NCI-H2029 treated with DMSO at 0.1 percent for 48 hours (cell line): ENCODE measurements around the gene DNAH12.
"Not testable (repeated sequence)": the region's sequence is repeated elsewhere in the genome, so short reads cannot be mapped to it uniquely, and the experiment has no call there.

Experiments used
- DNase-seq: peaks from one replicate; lab custom pipeline; 2025; lab: John Stamatoyannopoulos, UW

Gene DNAH12

GRCh38 chr3:57518276-57518915 is 25.7 kb downstream of the DNAH12 start:
- no peak for DNase-seq

- DNase-seq = no peak
Observed at GRCh38 chr3:57512166-57512565, 32.0 kb downstream of the DNAH12 start.

GRCh38 chr3:57505901-57506300 is 38.2 kb downstream of the DNAH12 start:
- DNase-seq = no peak

GRCh38 chr3:57500506-57500905 is 43.6 kb downstream of the DNAH12 start:
- DNase-seq = no peak

- DNase-seq = no peak
Observed at GRCh38 chr3:57497904-57498303, 46.2 kb downstream of the DNAH12 start.

GRCh38 chr3:57484563-57484962 is 59.6 kb downstream of the DNAH12 start:
- DNase-seq = no peak

GRCh38 chr3:57477193-57477592 is 67.0 kb downstream of the DNAH12 start:
- not testable (repeated sequence) for DNase-seq

GRCh38 chr3:57464801-57465200 is 79.3 kb downstream of the DNAH12 start:
- no peak for DNase-seq

- no peak for DNase-seq
Observed at GRCh38 chr3:57464011-57464410, 80.1 kb downstream of the DNAH12 start.

GRCh38 chr3:57451150-57451846 is 92.8 kb downstream of the DNAH12 start:
- no peak for DNase-seq

GRCh38 chr3:57449276-57449847 is 94.8 kb downstream of the DNAH12 start:
- DNase-seq = not testable (repeated sequence)

- not testable (repeated sequence) for DNase-seq
Observed at GRCh38 chr3:57448489-57448888, 95.7 kb downstream of the DNAH12 start.

GRCh38 chr3:57446318-57446841 is 97.8 kb downstream of the DNAH12 start:
- no peak for DNase-seq

GRCh38 chr3:57444469-57444868 is 99.7 kb downstream of the DNAH12 start:
- DNase-seq = no peak

GRCh38 chr3:57440144-57440543 is 104.0 kb downstream of the DNAH12 start:
- not testable (repeated sequence) for DNase-seq

- not testable (repeated sequence) for DNase-seq
Observed at GRCh38 chr3:57438460-57438859, 105.7 kb downstream of the DNAH12 start.

- no peak for DNase-seq
Observed at GRCh38 chr3:57436195-57436761, 107.9 kb downstream of the DNAH12 start.

GRCh38 chr3:57434041-57434440 is 110.1 kb downstream of the DNAH12 start:
- no peak for DNase-seq

- no peak for DNase-seq
Observed at GRCh38 chr3:57423335-57423734, 120.8 kb downstream of the DNAH12 start.

- DNase-seq = no peak
Observed at GRCh38 chr3:57421336-57421735, 122.8 kb downstream of the DNAH12 start.

- no peak for DNase-seq
Observed at GRCh38 chr3:57420001-57420400, 124.1 kb downstream of the DNAH12 start.

- DNase-seq = no peak
Observed at GRCh38 chr3:57411715-57412114, 132.4 kb downstream of the DNAH12 start.

- DNase-seq = no peak
Observed at GRCh38 chr3:57409471-57409870, 134.7 kb downstream of the DNAH12 start.
